H9 (cell line): Measurements from ENCODE around the gene STARD7. TPM values are rescaled to one million over a fixed set of nuclear protein-coding genes. Genes with fewer than 3 reads are reported as not detected.

Source experiments
- DNase-seq: peaks from one replicate; pipeline ENCODE4 v3.0.0-alpha.2; 2017
- H2AFZ ChIP-seq: one replicate; pipeline ENCODE4 v1.6.1; 2013; ENCODE audit warnings: mild to moderate bottlenecking, low read length, control low read depth, moderate library complexity
- H2AK5ac ChIP-seq: 2 replicates; pipeline ENCODE4 v1.6.1; 2013; ENCODE audit warnings: low read length, control low read depth, mixed read lengths; ENCODE audit not compliant: insufficient read length
- H2BK120ac ChIP-seq: one replicate; pipeline ENCODE4 v1.6.1; 2013; ENCODE audit warnings: low read depth, mild to moderate bottlenecking, low read length, control low read depth, inconsistent platforms; ENCODE audit not compliant: poor library complexity, severe bottlenecking
- H2BK12ac ChIP-seq: 2 replicates; pipeline ENCODE4 v1.6.1; 2013; ENCODE audit warnings: low read length, control low read depth, mixed read lengths, low read depth; ENCODE audit not compliant: insufficient read length
- H2BK15ac ChIP-seq: 2 replicates; pipeline ENCODE4 v1.6.1; 2013; ENCODE audit warnings: low read depth, low read length, control low read depth
- H2BK20ac ChIP-seq: one replicate; pipeline ENCODE4 v1.6.1; 2013; ENCODE audit warnings: low read depth, mild to moderate bottlenecking, low read length, control low read depth, inconsistent platforms; ENCODE audit not compliant: poor library complexity, severe bottlenecking
- H2BK5ac ChIP-seq: 2 replicates; pipeline ENCODE4 v1.6.1; 2013; ENCODE audit warnings: low read length, control low read depth, mixed read lengths; ENCODE audit not compliant: insufficient read length
- H3K14ac ChIP-seq: 2 replicates; pipeline ENCODE4 v1.6.1; 2013; ENCODE audit warnings: low read length, control low read depth; ENCODE audit not compliant: insufficient read depth
- H3K18ac ChIP-seq: 2 replicates; pipeline ENCODE4 v1.6.1; 2013; ENCODE audit warnings: low read depth, mild to moderate bottlenecking, mixed read lengths, low read length, control low read depth; ENCODE audit not compliant: insufficient read length
- H3K23ac ChIP-seq: 2 replicates; pipeline ENCODE4 v1.6.1; 2013; ENCODE audit warnings: low read length, control low read depth, mixed read lengths, low read depth; ENCODE audit not compliant: insufficient read length
- H3K23me2 ChIP-seq: 2 replicates; pipeline ENCODE4 v1.6.1; 2013; ENCODE audit warnings: low read depth, mild to moderate bottlenecking, mixed read lengths, low read length, control low read depth; ENCODE audit not compliant: insufficient read length, poor library complexity, severe bottlenecking
- H3K27ac ChIP-seq: 2 replicates; pipeline ENCODE4 v1.5.1; 2013; ENCODE audit warnings: low read length, control low read depth, mixed read lengths, low read depth; ENCODE audit not compliant: insufficient read length
- H3K27me3 ChIP-seq: 2 replicates; pipeline ENCODE4 v1.6.1; 2013; ENCODE audit warnings: low read length, control low read depth, inconsistent platforms; ENCODE audit not compliant: insufficient read depth
- H3K4ac ChIP-seq: 2 replicates; pipeline ENCODE4 v1.6.1; 2013; ENCODE audit warnings: low read depth, mild to moderate bottlenecking, control low read depth, inconsistent platforms, low read length, moderate library complexity
- H3K4me1 ChIP-seq: 2 replicates; pipeline ENCODE4 v1.6.1; 2013; ENCODE audit warnings: low read length, control low read depth, inconsistent platforms; ENCODE audit not compliant: insufficient read depth
- H3K4me2 ChIP-seq: 2 replicates; pipeline ENCODE4 v1.6.1; 2013; ENCODE audit warnings: low read length, control low read depth, mixed read lengths; ENCODE audit not compliant: insufficient read length, insufficient read depth
- H3K56ac ChIP-seq: 2 replicates; pipeline ENCODE4 v1.6.1; 2013; ENCODE audit warnings: low read depth, mild to moderate bottlenecking, mixed read lengths, low read length, control low read depth; ENCODE audit not compliant: insufficient read length
- H3K79me1 ChIP-seq: 2 replicates; pipeline ENCODE4 v1.6.1; 2013; ENCODE audit warnings: low read depth, mild to moderate bottlenecking, moderate library complexity, low read length, control low read depth, inconsistent platforms; ENCODE audit not compliant: insufficient read depth, poor library complexity, severe bottlenecking
- H3K79me2 ChIP-seq: 2 replicates; pipeline ENCODE4 v1.6.1; 2013; ENCODE audit warnings: low read length, control low read depth, inconsistent platforms; ENCODE audit not compliant: insufficient read depth
- H3K9ac ChIP-seq: 2 replicates; pipeline ENCODE4 v1.6.1; 2013; ENCODE audit warnings: low read length, control low read depth, mixed read lengths; ENCODE audit not compliant: insufficient read length; ENCODE audit errors: extremely low read depth
- H3K9me3 ChIP-seq: one replicate; pipeline ENCODE4 v1.6.1; 2013; ENCODE audit warnings: low read depth, low read length, inconsistent platforms; ENCODE audit not compliant: control insufficient read depth
- H3T11ph ChIP-seq: one replicate; pipeline ENCODE4 v1.6.1; 2013; ENCODE audit warnings: mild to moderate bottlenecking, low read length, control low read depth, inconsistent platforms
- H4K20me1 ChIP-seq: one replicate; pipeline ENCODE4 v1.6.1; 2013; ENCODE audit not compliant: control insufficient read depth, insufficient read length, insufficient read depth
- H4K5ac ChIP-seq: 2 replicates; pipeline ENCODE4 v1.6.1; 2013; ENCODE audit warnings: low read depth, mild to moderate bottlenecking, mixed read lengths, low read length, control low read depth; ENCODE audit not compliant: insufficient read length
- H4K8ac ChIP-seq: replicated peaks from 2 replicates; pipeline ENCODE4 v1.6.1; 2013; ENCODE audit warnings: low read length, control low read depth, mixed read lengths, low read depth; ENCODE audit not compliant: insufficient read length
- H4K91ac ChIP-seq: 2 replicates; pipeline ENCODE4 v1.6.1; 2013; ENCODE audit warnings: low read depth, mild to moderate bottlenecking, moderate library complexity, mixed read lengths, low read length, control low read depth; ENCODE audit not compliant: insufficient read length
- H3K27ac Mint-ChIP-seq, 3 experiments: 2 replicates in 2 of 3; 3 replicates in 1 of 3; pipeline ENCODE4 v1.8.0; 2020 to 2021; ENCODE audit warnings: mixed read lengths in 3 of 3, mild to moderate bottlenecking in 1 of 3, moderate library complexity in 1 of 3
- H3K27me3 Mint-ChIP-seq: 2 replicates; pipeline ENCODE4 v1.8.0; 2021; ENCODE audit warnings: low read depth, mild to moderate bottlenecking, moderate library complexity, mixed read lengths
- H3K36me3 Mint-ChIP-seq, 3 experiments: 2 replicates in 2 of 3; 3 replicates in 1 of 3; pipeline ENCODE4 v1.8.0; 2020 to 2021; ENCODE audit warnings: low read depth in 3 of 3, mixed read lengths in 3 of 3; ENCODE audit not compliant: insufficient read depth in 1 of 3
- H3K4me1 Mint-ChIP-seq, 2 experiments: 2 replicates each; pipeline ENCODE4 v1.8.0; 2020; ENCODE audit warnings: mixed read lengths in 2 of 2
- H3K4me3 Mint-ChIP-seq, 2 experiments: 2 replicates in 1 of 2; 3 replicates in 1 of 2; pipeline ENCODE4 v1.8.0; 2020 to 2021; ENCODE audit warnings: mild to moderate bottlenecking in 2 of 2, mixed read lengths in 2 of 2, moderate library complexity in 1 of 2
- H3K9me3 Mint-ChIP-seq, 2 experiments: 2 replicates in 1 of 2; 3 replicates in 1 of 2; pipeline ENCODE4 v1.8.0; 2020; ENCODE audit warnings: mild to moderate bottlenecking in 2 of 2, mixed read lengths in 2 of 2, moderate library complexity in 1 of 2
- WGBS: extraction: QIAGEN DNeasy Blood & Tissue Kit; methylation state at CpG from one replicate; pipeline ENCODE4 v1.1.7; 2013; ENCODE audit warnings: missing lambda C conversion rate, low lambda C conversion rate, mixed read lengths; ENCODE audit not compliant: insufficient read length; ENCODE audit errors: extremely low coverage; 5-methylcytosine and 5-hydroxymethylcytosine counted together
- total RNA-seq: library from RNA; stranded (reverse); gene quantifications from 2 replicates; pipeline ENCODE4 v1.2.1, GENCODE V29; 2021
- TF ChIP-seq, protein P1 (sequence below): fragments of 200-600 bp; sonication (generic); conservative IDR thresholded peaks from 3 replicates; pipeline ENCODE4 v1.8.0; 2021; ENCODE audit warnings: antibody characterized with exemption, mild to moderate bottlenecking

The STARD7 gene
- total RNA-seq, 1 experiment from 2014 or later: 212 TPM

DNA sequence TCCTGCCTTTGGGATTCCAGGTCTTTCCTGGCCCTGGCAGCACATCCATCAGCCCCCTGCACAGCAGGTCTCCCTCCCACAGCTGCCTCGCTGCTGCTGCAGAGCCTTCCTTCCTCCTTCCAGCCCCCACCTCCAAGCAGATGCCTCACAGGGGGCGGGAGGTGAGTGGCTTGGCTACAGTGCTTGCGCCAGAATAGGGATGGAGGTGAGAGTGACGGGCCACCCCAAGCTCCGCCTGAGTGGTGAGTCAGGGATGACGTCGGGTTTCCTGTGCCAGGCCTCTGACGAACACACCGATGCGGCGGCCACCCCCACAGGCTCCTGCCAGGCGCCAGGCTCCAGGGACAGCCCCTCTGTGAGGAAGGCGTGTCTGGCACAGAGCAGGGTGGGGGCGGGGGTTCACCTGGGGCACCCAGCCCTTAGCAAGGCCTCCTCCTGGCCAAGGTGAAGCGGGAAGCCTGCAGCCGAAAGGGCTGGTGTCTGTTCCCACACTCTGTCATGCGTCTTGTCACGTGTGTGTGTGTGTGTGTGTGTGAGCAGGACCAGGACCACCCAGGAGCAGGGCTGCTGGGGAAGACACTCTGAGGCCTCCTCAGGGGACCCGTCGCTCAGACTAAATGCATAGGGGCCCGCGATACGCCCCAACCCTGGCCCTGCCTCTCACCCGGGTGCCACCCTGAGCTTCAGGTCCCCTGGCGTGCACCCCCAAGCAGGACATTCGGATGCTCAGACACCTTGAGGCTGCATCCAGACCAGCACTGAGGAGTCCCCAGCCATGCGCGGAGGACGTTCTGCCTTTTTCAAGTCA, 60.0 kb downstream of the STARD7 start:
- peak overlapping the region; percentile 18 for H3K18ac ChIP-seq
- H3K56ac ChIP-seq: no peak overlapping the region
- peak overlapping the region; percentile 32 to 36; a peak in 2 of 5 replicates for H3K4me3 Mint-ChIP-seq
- H3K14ac ChIP-seq: peak overlapping the region; percentile 77; the same call in 1 of the 2 replicates
- no peak overlapping the region for H4K8ac ChIP-seq
- H3K4ac ChIP-seq: no peak overlapping the region
- H3T11ph ChIP-seq: no peak overlapping the region
- H2AK5ac ChIP-seq: no peak overlapping the region
- peaks cover 0 to 10% (median 3%) of the 10 kb centered on the region in 3 experiments; a peak in 3 of 7 replicates for H3K36me3 Mint-ChIP-seq
- peak overlapping the region; percentile 9 for H3K4me2 ChIP-seq
- no peak overlapping the region for H4K5ac ChIP-seq
- no peaks in the 10 kb centered on the region; the same call in 1 of the 2 replicates for H3K4me1 ChIP-seq
- peak overlapping the region in 2 of 3 experiments; percentile 61 to 62; a peak in 3 of 7 replicates for H3K27ac Mint-ChIP-seq
- no peak overlapping the region for H3K23ac ChIP-seq
- H2AFZ ChIP-seq: no peak overlapping the region
- H3K23me2 ChIP-seq: peaks cover 6% of the 10 kb centered on the region
- peaks cover 36% of the 10 kb centered on the region for H3K27me3 Mint-ChIP-seq
- TF ChIP-seq, protein P1, sequence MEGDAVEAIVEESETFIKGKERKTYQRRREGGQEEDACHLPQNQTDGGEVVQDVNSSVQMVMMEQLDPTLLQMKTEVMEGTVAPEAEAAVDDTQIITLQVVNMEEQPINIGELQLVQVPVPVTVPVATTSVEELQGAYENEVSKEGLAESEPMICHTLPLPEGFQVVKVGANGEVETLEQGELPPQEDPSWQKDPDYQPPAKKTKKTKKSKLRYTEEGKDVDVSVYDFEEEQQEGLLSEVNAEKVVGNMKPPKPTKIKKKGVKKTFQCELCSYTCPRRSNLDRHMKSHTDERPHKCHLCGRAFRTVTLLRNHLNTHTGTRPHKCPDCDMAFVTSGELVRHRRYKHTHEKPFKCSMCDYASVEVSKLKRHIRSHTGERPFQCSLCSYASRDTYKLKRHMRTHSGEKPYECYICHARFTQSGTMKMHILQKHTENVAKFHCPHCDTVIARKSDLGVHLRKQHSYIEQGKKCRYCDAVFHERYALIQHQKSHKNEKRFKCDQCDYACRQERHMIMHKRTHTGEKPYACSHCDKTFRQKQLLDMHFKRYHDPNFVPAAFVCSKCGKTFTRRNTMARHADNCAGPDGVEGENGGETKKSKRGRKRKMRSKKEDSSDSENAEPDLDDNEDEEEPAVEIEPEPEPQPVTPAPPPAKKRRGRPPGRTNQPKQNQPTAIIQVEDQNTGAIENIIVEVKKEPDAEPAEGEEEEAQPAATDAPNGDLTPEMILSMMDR: no peak
- H2BK15ac ChIP-seq: no peak overlapping the region
- peak; percentile 97 for DNase-seq
- H2BK20ac ChIP-seq: no peak overlapping the region
- no peaks in the 10 kb centered on the region for H3K79me2 ChIP-seq
- H3K4me1 Mint-ChIP-seq: peaks cover 34 to 63% of the 10 kb centered on the region in 2 experiments
- WGBS: no CpG with 5 or more reads among the region's 29 CpGs
- no peak overlapping the region for H4K91ac ChIP-seq
- H2BK12ac ChIP-seq: no peak overlapping the region
- no peak overlapping the region for H3K27ac ChIP-seq
- no peaks in the 10 kb centered on the region for H3K9me3 ChIP-seq
- H3K27me3 ChIP-seq: no peaks in the 10 kb centered on the region; the same call in 1 of the 2 replicates
- no peaks in the 10 kb centered on the region for H3K79me1 ChIP-seq
- H3K9ac ChIP-seq: no peak overlapping the region
- 0 out of 5 replicates have a peak, but pooled peaks cover 0 to 3% of the 10 kb centered on the region in 2 experiments for H3K9me3 Mint-ChIP-seq
- no peak overlapping the region for H2BK5ac ChIP-seq
- no peak overlapping the region for H2BK120ac ChIP-seq
- H4K20me1 ChIP-seq: no peaks in the 10 kb centered on the region
